HepG2 (cell line): Measurements from ENCODE around the gene HDAC4.

Experiments used
- CTCF ChIP-seq: sonication (generic); formaldehyde crosslinking; IDR thresholded peaks from 2 replicates; pipeline ENCODE4 v1.5.0; 2020; ENCODE audit warnings: mild to moderate bottlenecking, missing genetic modification reagents, moderate library complexity
- JUN ChIP-seq: sonication (generic); formaldehyde crosslinking; IDR thresholded peaks from 2 replicates; pipeline ENCODE4 v1.4.0; 2020; ENCODE audit warnings: mild to moderate bottlenecking, missing genetic modification reagents
- TAF1 ChIP-seq: sonication (generic); formaldehyde crosslinking; IDR thresholded peaks from 2 replicates; pipeline ENCODE4 v1.4.0; 2020; ENCODE audit warnings: missing genetic modification reagents
- TP53 ChIP-seq: sonication (generic); formaldehyde crosslinking; conservative IDR thresholded peaks from 2 replicates; pipeline ENCODE4 v1.4.0; 2020; ENCODE audit warnings: missing genetic modification reagents
- ZMAT3 ChIP-seq: sonication (generic); formaldehyde crosslinking; conservative IDR thresholded peaks from 2 replicates; pipeline ENCODE4 v1.7.0; 2021; ENCODE audit warnings: missing genetic modification reagents

- TF ChIP-seq ZMAT3 (no peak), TAF1 (CRISPR knock-in tag) (no peak), TP53 (CRISPR knock-in tag) (no peak), CTCF (no peak), JUN (CRISPR knock-in tag) (no peak)
Measured at GRCh38 chr2:239251971-239252370, 148.8 kb downstream of the HDAC4 start.
